ENCODE results near the gene GAB1. TPM values are rescaled to one million over a fixed set of nuclear protein-coding genes. Genes with fewer than 3 reads are reported as not detected.

Gene GAB1
- total and polyA plus RNA-seq, 5 donors from 2014 or later, result 1.2 TPM; not detected in 4

GRCh38 chr4:143432258-143432591 lies 95.5 kb downstream of the GAB1 start:
- no peaks in the 10 kb centered on the region for H3K36me3 Mint-ChIP-seq
- DNase-seq (no peak), ATAC-seq (ENCODE audit: low read depth in 2 of 2) (no peak)
- H3K4me1 ChIP-seq (ENCODE audit: control insufficient read depth, insufficient read depth, low read length, poor library complexity, severe bottlenecking), result no peaks in the 10 kb centered on the region
- no peak overlapping the region for H3K4me3 ChIP-seq (ENCODE audit: low read depth, low read length)
- H3K9me3 ChIP-seq (ENCODE audit: control insufficient read depth in 2 of 2, low read length in 2 of 2), result no peaks in the 10 kb centered on the region
- no peak overlapping the region for H3K4me3 Mint-ChIP-seq
- H3K4me1 Mint-ChIP-seq, result no peaks in the 10 kb centered on the region
- peaks cover 5% of the 10 kb centered on the region for H3K27me3 Mint-ChIP-seq
- no peak overlapping the region for H3K27ac Mint-ChIP-seq
- no peaks in the 10 kb centered on the region for H3K27me3 ChIP-seq (ENCODE audit: control insufficient read depth, insufficient read depth, low read length)
- no peak overlapping the region for H3K27ac ChIP-seq (ENCODE audit: insufficient read depth, low read length, poor library complexity, severe bottlenecking)
- no peaks in the 10 kb centered on the region for H3K36me3 ChIP-seq (ENCODE audit: control insufficient read depth, insufficient read depth, low read length)
- peaks cover 0 to 8% (median 0%) of the 10 kb centered on the region in 7 donors for H3K9me3 Mint-ChIP-seq

GRCh38 chr4:143433231-143433630 lies 96.6 kb downstream of the GAB1 start:
- no peak for ATAC-seq (ENCODE audit: low read depth in 2 of 2)
- Mint-ChIP-seq H3K36me3 (no peaks in the 10 kb centered on the region), H3K27me3 (peaks cover 5% of the 10 kb centered on the region), H3K27ac (no peak overlapping the region), H3K9me3 (peaks cover 0 to 8% (median 0%) of the 10 kb centered on the region in 7 donors), H3K4me1 (no peaks in the 10 kb centered on the region), H3K4me3 (no peak overlapping the region)
- H3K4me1 ChIP-seq (ENCODE audit: control insufficient read depth, insufficient read depth, low read length, poor library complexity, severe bottlenecking), result no peaks in the 10 kb centered on the region
- no peaks in the 10 kb centered on the region for H3K27me3 ChIP-seq (ENCODE audit: control insufficient read depth, insufficient read depth, low read length)
- no peak overlapping the region for H3K27ac ChIP-seq (ENCODE audit: insufficient read depth, low read length, poor library complexity, severe bottlenecking)
- no peak for DNase-seq
- no peak overlapping the region for H3K4me3 ChIP-seq (ENCODE audit: low read depth, low read length)
- H3K9me3 ChIP-seq (ENCODE audit: control insufficient read depth in 2 of 2, low read length in 2 of 2), result no peaks in the 10 kb centered on the region
- H3K36me3 ChIP-seq (ENCODE audit: control insufficient read depth, insufficient read depth, low read length), result no peaks in the 10 kb centered on the region

GRCh38 chr4:143435955-143436354 lies 99.3 kb downstream of the GAB1 start:
- H3K4me3 Mint-ChIP-seq, result no peak overlapping the region
- no peak overlapping the region for H3K27ac Mint-ChIP-seq
- H3K9me3 ChIP-seq (ENCODE audit: control insufficient read depth in 2 of 2, low read length in 2 of 2), result no peaks in the 10 kb centered on the region
- H3K4me1 ChIP-seq (ENCODE audit: control insufficient read depth, insufficient read depth, low read length, poor library complexity, severe bottlenecking), result no peaks in the 10 kb centered on the region
- H3K4me1 Mint-ChIP-seq, result no peaks in the 10 kb centered on the region
- peaks cover 0 to 5% (median 0%) of the 10 kb centered on the region in 7 donors for H3K9me3 Mint-ChIP-seq
- no peak overlapping the region for H3K27ac ChIP-seq (ENCODE audit: insufficient read depth, low read length, poor library complexity, severe bottlenecking)
- no peaks in the 10 kb centered on the region for H3K27me3 ChIP-seq (ENCODE audit: control insufficient read depth, insufficient read depth, low read length)
- no peaks in the 10 kb centered on the region for H3K36me3 Mint-ChIP-seq
- H3K4me3 ChIP-seq (ENCODE audit: low read depth, low read length), result no peak overlapping the region
- DNase-seq, result no peak
- no peak for ATAC-seq (ENCODE audit: low read depth in 2 of 2)
- H3K27me3 Mint-ChIP-seq, result peaks cover 5% of the 10 kb centered on the region
- H3K36me3 ChIP-seq (ENCODE audit: control insufficient read depth, insufficient read depth, low read length), result no peaks in the 10 kb centered on the region

GRCh38 chr4:143437476-143437875 lies 100.8 kb downstream of the GAB1 start:
- DNase-seq (no peak), ATAC-seq (ENCODE audit: low read depth in 2 of 2) (no peak)
- Histone ChIP-seq H3K9me3 (ENCODE audit: control insufficient read depth in 2 of 2, low read length in 2 of 2) (no peaks in the 10 kb centered on the region), H3K27ac (ENCODE audit: insufficient read depth, low read length, poor library complexity, severe bottlenecking) (no peak overlapping the region), H3K27me3 (ENCODE audit: control insufficient read depth, insufficient read depth, low read length) (no peaks in the 10 kb centered on the region), H3K4me1 (ENCODE audit: control insufficient read depth, insufficient read depth, low read length, poor library complexity, severe bottlenecking) (no peaks in the 10 kb centered on the region), H3K36me3 (ENCODE audit: control insufficient read depth, insufficient read depth, low read length) (no peaks in the 10 kb centered on the region), H3K4me3 (ENCODE audit: low read depth, low read length) (no peak overlapping the region)
- Mint-ChIP-seq H3K9me3 (peaks cover 0 to 6% (median 0%) of the 10 kb centered on the region in 7 donors), H3K36me3 (no peaks in the 10 kb centered on the region), H3K4me3 (no peak overlapping the region), H3K4me1 (no peaks in the 10 kb centered on the region), H3K27ac (no peak overlapping the region), H3K27me3 (peaks cover 5% of the 10 kb centered on the region)

GRCh38 chr4:143437937-143438336 lies 101.3 kb downstream of the GAB1 start:
- Histone ChIP-seq H3K4me1 (ENCODE audit: control insufficient read depth, insufficient read depth, low read length, poor library complexity, severe bottlenecking) (no peaks in the 10 kb centered on the region), H3K27me3 (ENCODE audit: control insufficient read depth, insufficient read depth, low read length) (no peaks in the 10 kb centered on the region), H3K4me3 (ENCODE audit: low read depth, low read length) (no peak overlapping the region), H3K36me3 (ENCODE audit: control insufficient read depth, insufficient read depth, low read length) (no peaks in the 10 kb centered on the region), H3K27ac (ENCODE audit: insufficient read depth, low read length, poor library complexity, severe bottlenecking) (no peak overlapping the region), H3K9me3 (ENCODE audit: control insufficient read depth in 2 of 2, low read length in 2 of 2) (no peaks in the 10 kb centered on the region)
- H3K27me3 Mint-ChIP-seq, result peaks cover 5% of the 10 kb centered on the region
- ATAC-seq (ENCODE audit: low read depth in 2 of 2), result no peak
- no peaks in the 10 kb centered on the region for H3K4me1 Mint-ChIP-seq
- DNase-seq, result no peak
- H3K36me3 Mint-ChIP-seq, result no peaks in the 10 kb centered on the region
- no peak overlapping the region for H3K4me3 Mint-ChIP-seq
- peaks cover 0 to 3% (median 0%) of the 10 kb centered on the region in 7 donors for H3K9me3 Mint-ChIP-seq
- no peak overlapping the region for H3K27ac Mint-ChIP-seq

GRCh38 chr4:143438710-143439109 lies 102.0 kb downstream of the GAB1 start:
- Histone ChIP-seq H3K4me3 (ENCODE audit: low read depth, low read length) (no peak overlapping the region), H3K4me1 (ENCODE audit: control insufficient read depth, insufficient read depth, low read length, poor library complexity, severe bottlenecking) (no peaks in the 10 kb centered on the region), H3K27ac (ENCODE audit: insufficient read depth, low read length, poor library complexity, severe bottlenecking) (no peak overlapping the region), H3K9me3 (ENCODE audit: control insufficient read depth in 2 of 2, low read length in 2 of 2) (no peaks in the 10 kb centered on the region), H3K27me3 (ENCODE audit: control insufficient read depth, insufficient read depth, low read length) (no peaks in the 10 kb centered on the region), H3K36me3 (ENCODE audit: control insufficient read depth, insufficient read depth, low read length) (no peaks in the 10 kb centered on the region)
- no peak for ATAC-seq (ENCODE audit: low read depth in 2 of 2)
- Mint-ChIP-seq H3K36me3 (no peaks in the 10 kb centered on the region), H3K4me3 (no peak overlapping the region), H3K27me3 (peaks cover 5% of the 10 kb centered on the region), H3K9me3 (peaks cover 0 to 3% (median 0%) of the 10 kb centered on the region in 7 donors), H3K27ac (no peak overlapping the region), H3K4me1 (no peaks in the 10 kb centered on the region)
- DNase-seq, result no peak

GRCh38 chr4:143441109-143441508 lies 104.4 kb downstream of the GAB1 start:
- ATAC-seq (ENCODE audit: low read depth in 2 of 2), result no peak
- Histone ChIP-seq H3K27me3 (ENCODE audit: control insufficient read depth, insufficient read depth, low read length) (no peaks in the 10 kb centered on the region), H3K4me1 (ENCODE audit: control insufficient read depth, insufficient read depth, low read length, poor library complexity, severe bottlenecking) (no peaks in the 10 kb centered on the region), H3K36me3 (ENCODE audit: control insufficient read depth, insufficient read depth, low read length) (no peaks in the 10 kb centered on the region), H3K4me3 (ENCODE audit: low read depth, low read length) (no peak overlapping the region), H3K9me3 (ENCODE audit: control insufficient read depth in 2 of 2, low read length in 2 of 2) (no peaks in the 10 kb centered on the region), H3K27ac (ENCODE audit: insufficient read depth, low read length, poor library complexity, severe bottlenecking) (no peak overlapping the region)
- Mint-ChIP-seq H3K9me3 (peaks cover 0 to 3% (median 0%) of the 10 kb centered on the region in 7 donors), H3K27me3 (peaks cover 5% of the 10 kb centered on the region), H3K4me3 (no peak overlapping the region), H3K27ac (no peak overlapping the region), H3K4me1 (no peaks in the 10 kb centered on the region), H3K36me3 (no peaks in the 10 kb centered on the region)
- no peak for DNase-seq

- no peak overlapping the region for H3K4me3 ChIP-seq (ENCODE audit: low read depth, low read length)
- ATAC-seq (ENCODE audit: low read depth in 2 of 2), result no peak
- Mint-ChIP-seq H3K36me3 (no peaks in the 10 kb centered on the region), H3K27ac (no peak overlapping the region), H3K4me1 (no peaks in the 10 kb centered on the region), H3K27me3 (no peaks in the 10 kb centered on the region), H3K9me3 (peaks cover 0 to 3% (median 0%) of the 10 kb centered on the region in 7 donors), H3K4me3 (no peak overlapping the region)
- H3K36me3 ChIP-seq (ENCODE audit: control insufficient read depth, insufficient read depth, low read length), result no peaks in the 10 kb centered on the region
- no peaks in the 10 kb centered on the region for H3K27me3 ChIP-seq (ENCODE audit: control insufficient read depth, insufficient read depth, low read length)
- no peak overlapping the region for H3K27ac ChIP-seq (ENCODE audit: insufficient read depth, low read length, poor library complexity, severe bottlenecking)
- no peaks in the 10 kb centered on the region for H3K4me1 ChIP-seq (ENCODE audit: control insufficient read depth, insufficient read depth, low read length, poor library complexity, severe bottlenecking)
- no peaks in the 10 kb centered on the region for H3K9me3 ChIP-seq (ENCODE audit: control insufficient read depth in 2 of 2, low read length in 2 of 2)
- no peak for DNase-seq
Observed at GRCh38 chr4:143441678-143442077, 105.0 kb downstream of the GAB1 start.
